ENCODE results near the gene SLC22A16.

SLC22A16 gene

GRCh38 chr6:110440026-110440425 lies 36.4 kb downstream of the SLC22A16 start:
- DNase-seq, result no peak

GRCh38 chr6:110439356-110439755 lies 37.1 kb downstream of the SLC22A16 start:
- DNase-seq, result no peak

GRCh38 chr6:110434961-110435602 lies 41.3 kb downstream of the SLC22A16 start:
- DNase-seq, result no peak

- DNase-seq, result no peak
Measured at GRCh38 chr6:110432285-110432900, 44.0 kb downstream of the SLC22A16 start.

GRCh38 chr6:110430741-110431140 lies 45.7 kb downstream of the SLC22A16 start:
- no peak for DNase-seq

- no peak for DNase-seq
Measured at GRCh38 chr6:110430236-110430635, 46.2 kb downstream of the SLC22A16 start.

GRCh38 chr6:110428153-110428552 lies 48.3 kb downstream of the SLC22A16 start:
- no peak for DNase-seq

- no peak for DNase-seq
Measured at GRCh38 chr6:110425816-110426215, 50.6 kb downstream of the SLC22A16 start.

- DNase-seq, result no peak
Measured at GRCh38 chr6:110422444-110422822, 54.0 kb downstream of the SLC22A16 start.

GRCh38 chr6:110421749-110422443 lies 54.5 kb downstream of the SLC22A16 start:
- no peak for DNase-seq

GRCh38 chr6:110419028-110419739 lies 57.2 kb downstream of the SLC22A16 start:
- no peak for DNase-seq

GRCh38 chr6:110418594-110418993 lies 57.8 kb downstream of the SLC22A16 start:
- no peak for DNase-seq

- DNase-seq, result peak; percentile 26
Measured at GRCh38 chr6:110415086-110415916, 61.1 kb downstream of the SLC22A16 start, which contains the start of gene DDO. Gene DDO, minus strand, starts transcription at chr6:110415575. Its CDS starts 2,113 bp downstream, at chr6:110413462.

GRCh38 chr6:110414669-110415068 lies 61.7 kb downstream of the SLC22A16 start:
- no peak for DNase-seq

- no peak for DNase-seq
Measured at GRCh38 chr6:110412360-110412759, 64.1 kb downstream of the SLC22A16 start.

GRCh38 chr6:110410511-110410910 lies 65.9 kb downstream of the SLC22A16 start:
- DNase-seq, result no peak

GRCh38 chr6:110409794-110410193 lies 66.6 kb downstream of the SLC22A16 start:
- DNase-seq, result no peak

GRCh38 chr6:110408901-110409300 lies 67.5 kb downstream of the SLC22A16 start:
- no peak for DNase-seq

GRCh38 chr6:110404607-110405006 lies 71.8 kb downstream of the SLC22A16 start:
- no peak for DNase-seq

GRCh38 chr6:110401585-110402176 lies 74.7 kb downstream of the SLC22A16 start:
- DNase-seq, result no peak

- no peak for DNase-seq
Measured at GRCh38 chr6:110400208-110400607, 76.2 kb downstream of the SLC22A16 start.

Data from CD4-positive, alpha-beta T cell treated with Interferon gamma for 1 hour (primary cell).